Activated effector memory CD4-positive, alpha-beta T cell treated with anti-CD3 and anti-CD28 coated beads, Interleukin-2, amount 50 U/mL, for 16 hours (primary cell): ENCODE measurements around the gene FFAR4.

Experiments used
- DNase-seq: peaks from one replicate; pipeline ENCODE4 v3.0.0-alpha.2; 2020

The FFAR4 gene

DNA sequence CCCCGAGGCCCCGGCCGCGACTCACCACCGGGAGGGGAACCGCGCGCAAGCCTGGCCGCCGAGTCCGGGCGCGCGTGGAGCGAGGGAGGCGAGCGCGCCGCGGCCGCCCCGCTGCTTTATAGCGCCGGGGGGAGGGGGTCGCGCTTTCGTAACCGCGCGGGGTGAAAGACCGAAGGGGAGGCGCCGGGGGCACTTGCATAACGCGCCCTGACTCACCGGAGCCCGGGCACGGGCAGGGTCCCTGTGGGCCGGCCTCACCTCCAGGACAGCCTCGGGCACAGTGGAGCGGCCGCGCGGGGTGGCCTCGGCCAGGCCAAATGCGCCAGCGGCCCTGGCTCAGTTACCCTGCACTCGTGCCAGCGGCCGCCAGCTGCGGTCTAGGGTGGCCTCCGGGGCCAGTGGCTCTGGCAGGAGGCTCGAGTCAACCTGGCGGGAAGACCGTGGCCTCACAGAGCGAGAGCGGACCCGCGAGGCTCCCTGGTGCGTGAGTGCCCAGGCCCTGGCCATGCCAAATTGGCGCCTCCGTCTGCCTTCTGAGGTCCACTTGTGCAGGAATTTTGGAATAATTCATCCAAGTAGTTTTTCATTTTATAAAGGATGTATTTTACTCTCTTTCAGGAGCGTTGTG is 34.8 kb downstream of the FFAR4 start, which contains the start of gene RBP4:
RBP4 (minus strand) TSS at position 90 of the 628 bp plus-strand sequence. CDS start 207 bp downstream, outside the sequence.
- DNase-seq, result no peak

- no peak for DNase-seq
Measured at GRCh38 chr10:93601774-93602162, 35.3 kb downstream of the FFAR4 start.

DNA sequence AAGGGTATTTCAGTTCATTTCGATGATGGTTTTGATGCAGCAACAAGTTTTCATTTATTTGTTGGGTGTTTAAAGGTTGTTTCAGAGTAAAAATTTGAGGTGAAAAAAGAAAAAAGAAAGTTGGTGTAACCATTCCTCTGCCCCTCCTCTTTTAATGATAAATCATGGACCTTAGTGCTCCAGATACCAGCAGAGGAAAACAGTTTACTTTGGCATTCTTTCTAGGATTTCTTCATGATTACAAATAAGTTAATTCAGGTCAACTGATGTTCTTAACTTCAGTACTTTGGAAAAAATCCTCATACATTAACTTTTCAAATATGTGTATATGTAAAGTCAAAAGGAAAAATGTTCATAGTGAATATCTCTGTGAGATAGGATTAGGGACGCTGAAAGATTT is 36.6 kb downstream of the FFAR4 start:
- no peak for DNase-seq

- DNase-seq, result no peak
Measured at GRCh38 chr10:93604146-93604545, 37.7 kb downstream of the FFAR4 start.

- no peak for DNase-seq
Measured at GRCh38 chr10:93608421-93608820, 42.0 kb downstream of the FFAR4 start.

DNA sequence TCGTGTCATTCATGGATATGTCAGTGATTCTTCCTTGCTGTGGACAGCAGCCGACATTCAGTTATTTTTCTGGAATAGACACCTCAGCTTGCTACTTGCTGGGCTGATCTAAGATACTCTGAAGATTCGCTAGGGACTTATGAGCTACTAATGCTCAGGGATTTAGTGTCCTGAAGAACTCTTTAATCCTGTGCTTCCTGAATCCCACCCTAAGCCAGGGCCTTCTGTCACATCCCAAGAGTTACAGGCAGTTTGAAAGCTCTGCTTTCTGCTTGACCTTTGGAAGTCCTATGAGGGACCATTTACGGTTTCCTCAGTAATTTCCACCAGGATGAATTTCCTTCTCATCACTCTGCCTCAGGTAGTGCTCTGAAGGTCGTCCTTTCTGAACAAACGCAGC is 45.8 kb downstream of the FFAR4 start, which contains the start of gene PDE6C:
PDE6C (plus strand) TSS at position 227 of the 400 bp plus-strand sequence. CDS start 189 bp downstream, outside the sequence.
- no peak for DNase-seq

GRCh38 chr10:93613126-93613525 is 46.7 kb downstream of the FFAR4 start:
- no peak for DNase-seq

- DNase-seq, result no peak
Measured at GRCh38 chr10:93614101-93614825, 47.8 kb downstream of the FFAR4 start.

DNA sequence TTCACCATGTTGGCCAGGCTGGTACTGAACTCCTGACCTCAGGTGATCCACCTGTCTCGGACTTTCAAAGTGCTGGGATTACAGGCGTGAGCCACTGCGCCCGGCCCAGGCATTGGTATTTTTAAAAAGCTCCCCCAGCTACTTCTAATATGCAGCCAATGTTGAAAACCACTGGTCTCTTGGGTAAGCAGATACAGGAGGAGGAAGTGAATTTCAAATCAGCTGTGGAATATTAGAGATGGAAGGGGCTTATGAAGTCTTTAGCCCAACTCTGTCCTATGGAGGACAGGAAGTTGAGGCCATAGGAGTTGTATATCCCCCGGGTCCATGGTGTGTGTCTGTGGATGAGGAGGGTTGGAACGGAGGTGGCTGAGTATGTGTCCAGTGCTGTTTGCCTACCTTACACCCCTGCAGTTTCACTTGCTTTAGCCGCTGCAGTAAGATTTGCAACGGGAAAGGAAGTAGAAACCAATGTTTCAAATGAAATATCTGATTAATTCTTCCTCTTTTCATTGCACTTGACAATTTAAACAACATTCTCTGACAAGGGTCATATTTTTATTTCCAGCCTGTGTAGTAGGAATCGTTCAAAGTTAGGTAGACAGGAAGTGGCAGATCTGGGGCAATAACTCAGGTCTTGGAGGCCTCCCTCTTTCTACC is 49.2 kb downstream of the FFAR4 start:
- no peak for DNase-seq

- DNase-seq, result no peak
Measured at GRCh38 chr10:93620925-93621324, 54.5 kb downstream of the FFAR4 start.

- no peak for DNase-seq
Measured at GRCh38 chr10:93622942-93623341, 56.5 kb downstream of the FFAR4 start.

DNA sequence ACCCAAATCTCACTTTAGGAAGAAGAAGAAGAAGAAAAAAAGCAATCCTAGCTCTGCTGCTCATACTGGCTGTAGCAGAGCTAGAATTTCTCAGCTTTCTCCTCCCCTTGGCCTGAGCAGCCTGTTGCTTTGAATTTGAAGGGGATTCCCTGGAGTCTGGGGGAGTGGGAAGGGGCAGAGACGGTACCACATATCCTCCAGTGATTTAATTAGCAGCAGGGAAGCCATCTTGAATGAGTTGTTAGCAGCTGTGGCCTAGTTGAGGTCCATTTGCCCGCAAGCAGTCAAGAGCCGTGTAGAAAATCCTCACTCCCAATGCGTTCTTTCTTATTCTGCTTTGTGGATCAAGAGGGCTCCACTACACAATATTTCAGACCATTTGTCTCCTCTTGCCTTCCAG is 62.4 kb downstream of the FFAR4 start:
- no peak for DNase-seq

DNA sequence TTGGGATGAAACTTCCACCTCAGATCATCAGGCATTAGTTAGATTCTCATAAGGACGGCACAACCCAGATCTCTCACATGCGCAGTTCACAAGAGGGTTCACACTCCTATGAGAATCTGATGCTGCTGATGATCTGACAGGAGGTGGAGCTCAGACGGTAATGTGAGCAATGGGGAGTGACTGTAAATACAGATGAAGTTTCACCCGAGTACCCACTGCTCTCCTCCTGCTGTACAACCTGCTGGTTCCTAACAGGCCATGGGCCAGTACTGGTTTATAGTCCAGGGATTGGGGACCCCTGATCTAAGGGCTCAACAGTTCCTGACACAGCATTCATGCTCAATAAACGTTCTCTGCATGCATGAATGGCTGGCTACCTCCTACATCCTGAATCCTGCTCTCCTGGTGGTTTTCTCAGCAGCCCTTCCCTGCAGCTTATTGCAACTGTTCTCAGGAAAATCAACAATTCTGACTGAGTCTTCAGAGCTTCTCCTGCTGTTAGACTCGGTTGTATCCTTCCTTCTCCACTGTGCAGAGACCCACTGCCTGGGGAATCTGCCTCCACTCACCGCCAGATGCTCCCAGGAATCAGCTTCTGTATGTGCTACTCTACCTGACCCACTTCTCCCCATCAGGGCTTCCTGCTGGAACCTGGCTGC is 63.3 kb downstream of the FFAR4 start:
- DNase-seq, result no peak

GRCh38 chr10:93630625-93631557 is 64.4 kb downstream of the FFAR4 start:
- no peak for DNase-seq
